Measurements from ENCODE around the gene NLGN2. TPM values are rescaled to one million over a fixed set of nuclear protein-coding genes. Genes with fewer than 3 reads are reported as not detected.

NLGN2 gene
- total and polyA plus RNA-seq, 7 donors, result 0.60 to 18.8 (median 7.6) TPM

- WGBS, 2 donors, result 87 to 94% methylated on average over 11 of the region's 11 CpGs
- no peak for TF ChIP-seq POLR2AphosphoS5 (IDR thresholded peaks at IDR 0.05)
- TF ChIP-seq POLR2A (IDR thresholded peaks at IDR 0.05), result no peak
- TF ChIP-seq, protein P1, sequence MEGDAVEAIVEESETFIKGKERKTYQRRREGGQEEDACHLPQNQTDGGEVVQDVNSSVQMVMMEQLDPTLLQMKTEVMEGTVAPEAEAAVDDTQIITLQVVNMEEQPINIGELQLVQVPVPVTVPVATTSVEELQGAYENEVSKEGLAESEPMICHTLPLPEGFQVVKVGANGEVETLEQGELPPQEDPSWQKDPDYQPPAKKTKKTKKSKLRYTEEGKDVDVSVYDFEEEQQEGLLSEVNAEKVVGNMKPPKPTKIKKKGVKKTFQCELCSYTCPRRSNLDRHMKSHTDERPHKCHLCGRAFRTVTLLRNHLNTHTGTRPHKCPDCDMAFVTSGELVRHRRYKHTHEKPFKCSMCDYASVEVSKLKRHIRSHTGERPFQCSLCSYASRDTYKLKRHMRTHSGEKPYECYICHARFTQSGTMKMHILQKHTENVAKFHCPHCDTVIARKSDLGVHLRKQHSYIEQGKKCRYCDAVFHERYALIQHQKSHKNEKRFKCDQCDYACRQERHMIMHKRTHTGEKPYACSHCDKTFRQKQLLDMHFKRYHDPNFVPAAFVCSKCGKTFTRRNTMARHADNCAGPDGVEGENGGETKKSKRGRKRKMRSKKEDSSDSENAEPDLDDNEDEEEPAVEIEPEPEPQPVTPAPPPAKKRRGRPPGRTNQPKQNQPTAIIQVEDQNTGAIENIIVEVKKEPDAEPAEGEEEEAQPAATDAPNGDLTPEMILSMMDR (IDR thresholded peaks at IDR 0.05), result no peak
- no peak for TF ChIP-seq EP300 (IDR thresholded peaks at IDR 0.05)
- Histone ChIP-seq H3K9me3 (no peaks in the 10 kb centered on the region), H3K36me3 (peaks cover 0 to 8% (median 2%) of the 10 kb centered on the region in 4 donors), H3K4me1 (peaks cover 2 to 34% (median 30%) of the 10 kb centered on the region in 4 donors), H3K27me3 (no peaks in the 10 kb centered on the region), H3K4me3 (peak overlapping the region in 3 of 4 donors; percentile 39 to 49 (median 48)), H3K27ac (peak overlapping the region in 1 of 4 donors; percentile 48)
- intact Hi-C loops (cut with DNase I), result loop anchor here (5.0 kb wide), 1 partner anchor 179 kb away; the partner anchor contains the start of gene SENP3
- DNase-seq, result no peak
Measured at GRCh38 chr17:7383371-7383741, 24.3 kb upstream of the NLGN2 start.

DNA sequence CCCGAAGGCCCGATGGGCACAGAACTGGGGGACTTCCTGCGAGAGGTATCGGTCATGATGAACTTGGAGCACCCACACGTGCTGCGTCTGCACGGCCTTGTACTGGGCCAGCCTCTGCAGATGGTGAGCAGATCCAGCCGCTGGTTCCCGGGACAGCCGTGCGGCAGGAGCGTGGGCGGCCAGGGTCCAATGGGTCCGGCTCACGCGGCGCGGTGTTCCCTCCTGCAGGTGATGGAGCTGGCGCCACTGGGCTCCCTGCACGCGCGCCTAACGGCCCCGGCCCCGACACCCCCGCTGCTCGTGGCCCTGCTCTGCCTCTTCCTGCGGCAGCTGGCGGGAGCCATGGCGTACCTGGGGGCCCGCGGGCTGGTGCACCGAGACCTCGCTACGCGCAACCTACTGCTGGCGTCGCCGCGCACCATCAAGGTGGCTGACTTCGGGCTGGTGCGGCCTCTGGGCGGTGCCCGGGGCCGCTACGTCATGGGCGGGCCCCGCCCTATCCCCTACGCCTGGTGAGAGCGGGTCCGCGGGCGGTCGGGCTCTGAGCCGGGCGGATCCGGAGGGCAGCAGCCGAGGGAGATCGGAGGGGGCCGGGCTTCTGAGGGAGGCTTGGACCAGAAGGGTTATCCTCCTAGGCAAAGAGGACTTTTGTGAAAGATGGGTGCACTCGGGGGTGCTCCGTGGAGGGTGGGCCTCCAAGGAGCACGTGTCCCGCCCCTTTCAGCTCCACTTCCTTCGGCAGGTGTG lies 23.7 kb upstream of the NLGN2 start:
- Histone ChIP-seq H3K36me3 (peaks cover 0 to 11% (median 3%) of the 10 kb centered on the region in 4 donors), H3K4me3 (peak overlapping the region; percentile 12 to 49 (median 44)), H3K27me3 (no peaks in the 10 kb centered on the region), H3K27ac (peak overlapping the region; percentile 48 to 55 (median 50)), H3K9me3 (no peaks in the 10 kb centered on the region), H3K4me1 (peaks cover 2 to 34% (median 30%) of the 10 kb centered on the region in 4 donors)
- DNase-seq, result peak; percentile 72
- TF ChIP-seq POLR2A (IDR thresholded peaks at IDR 0.05) (no peak), POLR2AphosphoS5 (IDR thresholded peaks at IDR 0.05) (peak in 2 of 4 donors; percentile 7 to 21), EP300 (IDR thresholded peaks at IDR 0.05) (no peak)
- TF ChIP-seq, protein P1 (IDR thresholded peaks at IDR 0.05), result no peak
- WGBS, 2 donors, result 33 to 77% methylated on average over 65 of the region's 65 CpGs
- intact Hi-C loops (cut with DNase I), result loop anchor here (5.0 kb wide), 1 partner anchor 178 kb away; the partner anchor contains the start of gene SENP3

- Histone ChIP-seq H3K4me1 (peaks cover 2 to 34% (median 30%) of the 10 kb centered on the region in 4 donors), H3K36me3 (peaks cover 0 to 18% (median 7%) of the 10 kb centered on the region in 4 donors), H3K27me3 (no peaks in the 10 kb centered on the region), H3K4me3 (peak overlapping the region in 3 of 4 donors; percentile 39 to 49 (median 48)), H3K9me3 (no peaks in the 10 kb centered on the region), H3K27ac (peak overlapping the region; percentile 48 to 55 (median 50))
- DNase-seq, result no peak
- WGBS, 2 donors, result 60 to 87% methylated on average over 23 of the region's 23 CpGs
- intact Hi-C loops (cut with DNase I), result loop anchor here (5.0 kb wide), 1 partner anchor 178 kb away; the partner anchor contains the start of gene SENP3
- TF ChIP-seq POLR2A (IDR thresholded peaks at IDR 0.05), result no peak
- TF ChIP-seq EP300 (IDR thresholded peaks at IDR 0.05), result no peak
- no peak for TF ChIP-seq POLR2AphosphoS5 (IDR thresholded peaks at IDR 0.05)
- TF ChIP-seq, protein P1 (IDR thresholded peaks at IDR 0.05), result no peak
Measured at GRCh38 chr17:7384489-7385081, 23.1 kb upstream of the NLGN2 start.

- H3K27me3 ChIP-seq, result no peaks in the 10 kb centered on the region
- no peak overlapping the region for H3K27ac ChIP-seq
- peaks cover 0 to 41% (median 12%) of the 10 kb centered on the region in 4 donors for H3K36me3 ChIP-seq
- no peak for DNase-seq
- H3K9me3 ChIP-seq, result no peaks in the 10 kb centered on the region
- H3K4me1 ChIP-seq, result peaks cover 2 to 19% (median 16%) of the 10 kb centered on the region in 4 donors
- intact Hi-C loops (cut with DNase I), result no loop called here
- TF ChIP-seq POLR2A (IDR thresholded peaks at IDR 0.05), result no peak
- TF ChIP-seq POLR2AphosphoS5 (IDR thresholded peaks at IDR 0.05), result no peak
- TF ChIP-seq EP300 (IDR thresholded peaks at IDR 0.05), result no peak
- TF ChIP-seq, protein P1 (IDR thresholded peaks at IDR 0.05), result no peak
- WGBS, 2 donors, result 96 to 97% methylated on average over 10 of the region's 10 CpGs
- no peak overlapping the region for H3K4me3 ChIP-seq
Measured at GRCh38 chr17:7388856-7389255, 18.8 kb upstream of the NLGN2 start.

Measured in sigmoid colon (tissue), 7 donors.